HFFc6 (cell line): ENCODE measurements around the gene EPC1. TPM values are rescaled to one million over a fixed set of nuclear protein-coding genes. Genes with fewer than 3 reads are reported as not detected.
A peak's percentile ranks its signal among the peaks of the same experiment; 100 is the strongest.

Source experiments
- DNase-seq: peaks from one replicate; pipeline ENCODE4 v3.0.0-alpha.2; 2018
- H3K27ac Mint-ChIP-seq: 2 replicates; pipeline ENCODE4 v1.8.0; 2020; ENCODE audit warnings: mild to moderate bottlenecking, mixed read lengths
- H3K27me3 Mint-ChIP-seq: 2 replicates; pipeline ENCODE4 v1.8.0; 2021; ENCODE audit warnings: mild to moderate bottlenecking, moderate library complexity, mixed read lengths; ENCODE audit not compliant: insufficient read depth
- H3K36me3 Mint-ChIP-seq: 2 replicates; pipeline ENCODE4 v1.8.0; 2021; ENCODE audit warnings: low read depth, mixed read lengths
- H3K4me1 Mint-ChIP-seq: 2 replicates; pipeline ENCODE4 v1.8.0; 2020; ENCODE audit warnings: low read depth, mixed read lengths
- H3K4me3 Mint-ChIP-seq: 2 replicates; pipeline ENCODE4 v1.8.0; 2020; ENCODE audit warnings: mild to moderate bottlenecking, moderate library complexity, mixed read lengths
- H3K9me3 Mint-ChIP-seq: 2 replicates; pipeline ENCODE4 v1.8.0; 2020; ENCODE audit warnings: mild to moderate bottlenecking, mixed read lengths
- total RNA-seq, 6 experiments: library from RNA; stranded (reverse); fragmentation: NEBNext Ultra II Directional; extraction: Animal tissue kit (Norgen Biotek cat#: 25700); gene quantifications; 2 replicates in 1 of 6; 3 replicates in 5 of 6; pipeline ENCODE4 v1.2.3, GENCODE V29; 2021
- TF ChIP-seq, protein P1 (sequence below): fragments of 200-600 bp; sonication (generic); IDR thresholded peaks from 2 replicates; pipeline ENCODE4 v1.5.0; 2021; ENCODE audit warnings: antibody characterized with exemption, mild to moderate bottlenecking

EPC1 gene
- total RNA-seq, 6 experiments from 2014 or later = 16.5 to 19.3 (median 17.5) TPM

DNA sequence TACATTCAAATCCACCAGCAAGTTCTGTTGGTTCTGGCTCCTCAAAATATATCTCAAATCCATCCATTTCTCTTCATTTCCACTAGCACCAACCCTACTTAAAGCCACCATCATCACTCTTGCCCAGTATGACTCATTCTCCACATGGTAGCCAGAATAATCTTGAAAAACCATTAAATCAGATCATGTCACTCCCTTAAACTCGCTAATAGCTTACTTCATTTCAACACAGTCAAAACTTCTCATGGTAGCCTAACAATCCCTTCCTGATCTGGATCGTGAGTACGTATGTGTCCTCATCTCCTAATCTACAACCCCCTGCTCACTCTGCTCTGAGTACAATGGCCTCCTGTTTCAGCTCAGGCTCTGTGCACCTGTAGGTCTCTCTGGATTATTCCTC lies 8.7 kb downstream of the EPC1 start:
- Mint-ChIP-seq H3K27me3 (peaks cover 5% of the 10 kb centered on the region; the same call in 1 of the 2 replicates), H3K4me1 (peaks cover 69% of the 10 kb centered on the region), H3K9me3 (no peaks in the 10 kb centered on the region), H3K27ac (no peak overlapping the region; the same call in none of the 2 replicates), H3K4me3 (no peak overlapping the region), H3K36me3 (peaks cover 19% of the 10 kb centered on the region)
- TF ChIP-seq, protein P1, sequence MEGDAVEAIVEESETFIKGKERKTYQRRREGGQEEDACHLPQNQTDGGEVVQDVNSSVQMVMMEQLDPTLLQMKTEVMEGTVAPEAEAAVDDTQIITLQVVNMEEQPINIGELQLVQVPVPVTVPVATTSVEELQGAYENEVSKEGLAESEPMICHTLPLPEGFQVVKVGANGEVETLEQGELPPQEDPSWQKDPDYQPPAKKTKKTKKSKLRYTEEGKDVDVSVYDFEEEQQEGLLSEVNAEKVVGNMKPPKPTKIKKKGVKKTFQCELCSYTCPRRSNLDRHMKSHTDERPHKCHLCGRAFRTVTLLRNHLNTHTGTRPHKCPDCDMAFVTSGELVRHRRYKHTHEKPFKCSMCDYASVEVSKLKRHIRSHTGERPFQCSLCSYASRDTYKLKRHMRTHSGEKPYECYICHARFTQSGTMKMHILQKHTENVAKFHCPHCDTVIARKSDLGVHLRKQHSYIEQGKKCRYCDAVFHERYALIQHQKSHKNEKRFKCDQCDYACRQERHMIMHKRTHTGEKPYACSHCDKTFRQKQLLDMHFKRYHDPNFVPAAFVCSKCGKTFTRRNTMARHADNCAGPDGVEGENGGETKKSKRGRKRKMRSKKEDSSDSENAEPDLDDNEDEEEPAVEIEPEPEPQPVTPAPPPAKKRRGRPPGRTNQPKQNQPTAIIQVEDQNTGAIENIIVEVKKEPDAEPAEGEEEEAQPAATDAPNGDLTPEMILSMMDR = no peak
- no peak for DNase-seq

DNA sequence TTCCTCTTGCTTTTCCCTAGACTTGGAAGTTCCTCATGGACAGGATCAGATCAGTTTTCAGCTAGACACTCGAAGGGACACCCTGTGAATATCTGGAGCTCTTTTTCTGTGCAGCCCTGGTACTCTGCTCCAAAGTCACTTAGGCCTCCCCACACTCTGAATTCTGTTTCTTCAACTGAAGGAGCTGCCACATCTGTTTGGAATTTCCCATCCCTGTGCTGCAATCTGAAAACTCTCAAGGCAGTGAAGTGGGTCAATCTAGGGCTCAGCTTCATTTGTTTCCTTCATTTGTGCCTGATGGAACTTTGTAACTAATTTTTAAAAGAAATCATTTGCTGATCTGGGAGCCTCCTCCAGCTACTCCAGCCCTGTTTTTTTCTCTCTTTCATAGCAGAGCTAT lies 9.6 kb downstream of the EPC1 start:
- DNase-seq = no peak
- Mint-ChIP-seq H3K27me3 (peaks cover 5% of the 10 kb centered on the region; the same call in 1 of the 2 replicates), H3K27ac (no peak overlapping the region), H3K36me3 (peaks cover 19% of the 10 kb centered on the region), H3K9me3 (no peaks in the 10 kb centered on the region), H3K4me1 (peaks cover 75% of the 10 kb centered on the region), H3K4me3 (no peak overlapping the region)
- TF ChIP-seq, protein P1 = no peak

DNA sequence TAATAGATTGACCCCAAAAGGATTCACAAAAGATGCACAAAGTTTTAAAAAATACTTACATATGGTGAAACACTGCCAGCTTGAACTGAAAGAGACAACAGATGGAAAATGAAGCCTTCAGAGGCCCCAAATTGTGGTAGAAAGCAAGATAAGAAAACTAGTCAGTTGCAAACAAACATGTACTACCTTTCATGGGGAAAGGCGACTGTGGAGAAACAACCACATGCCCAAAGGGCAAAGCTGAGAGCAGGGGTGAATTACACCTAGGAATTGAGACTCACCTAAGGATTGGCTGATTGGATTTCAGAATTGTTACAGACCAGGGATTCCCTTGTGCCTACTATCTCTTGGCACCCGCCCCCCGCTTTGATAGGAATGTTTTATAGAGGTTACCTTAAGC lies 13.1 kb downstream of the EPC1 start:
- TF ChIP-seq, protein P1 = no peak
- Mint-ChIP-seq H3K4me1 (peaks cover 76% of the 10 kb centered on the region), H3K9me3 (no peaks in the 10 kb centered on the region), H3K27ac (no peak overlapping the region), H3K36me3 (peaks cover 16% of the 10 kb centered on the region), H3K4me3 (no peak overlapping the region), H3K27me3 (peaks cover 5% of the 10 kb centered on the region; the same call in 1 of the 2 replicates)
- DNase-seq = no peak

DNA sequence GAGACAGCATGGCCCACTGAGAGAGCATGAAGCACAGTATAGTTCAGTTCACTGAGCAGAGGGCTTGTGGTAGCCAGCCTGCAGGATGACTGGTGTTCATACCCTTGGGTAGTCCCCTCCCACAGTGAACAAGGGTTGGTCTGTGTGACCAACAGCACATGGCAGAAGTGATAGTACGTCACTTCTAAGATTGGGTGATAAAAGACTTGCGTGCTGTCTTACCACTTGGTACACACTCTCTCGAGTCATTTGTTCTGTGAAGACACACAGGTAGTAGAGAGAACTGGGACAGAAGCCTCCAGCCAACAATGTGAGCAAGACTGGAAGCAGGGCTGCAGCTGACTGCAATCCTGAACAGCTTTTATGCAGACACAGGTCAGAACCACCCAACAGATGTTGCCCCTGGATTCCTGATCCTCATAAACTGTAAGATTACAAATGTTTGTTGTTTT lies 14.6 kb downstream of the EPC1 start:
- Mint-ChIP-seq H3K9me3 (no peaks in the 10 kb centered on the region), H3K4me1 (peaks cover 76% of the 10 kb centered on the region), H3K36me3 (peaks cover 5% of the 10 kb centered on the region), H3K4me3 (no peak overlapping the region), H3K27ac (peak overlapping the region; percentile 28; the same call in 1 of the 2 replicates), H3K27me3 (peaks cover 3% of the 10 kb centered on the region; the same call in 1 of the 2 replicates)
- TF ChIP-seq, protein P1 = no peak
- DNase-seq = peak; percentile 49

DNA sequence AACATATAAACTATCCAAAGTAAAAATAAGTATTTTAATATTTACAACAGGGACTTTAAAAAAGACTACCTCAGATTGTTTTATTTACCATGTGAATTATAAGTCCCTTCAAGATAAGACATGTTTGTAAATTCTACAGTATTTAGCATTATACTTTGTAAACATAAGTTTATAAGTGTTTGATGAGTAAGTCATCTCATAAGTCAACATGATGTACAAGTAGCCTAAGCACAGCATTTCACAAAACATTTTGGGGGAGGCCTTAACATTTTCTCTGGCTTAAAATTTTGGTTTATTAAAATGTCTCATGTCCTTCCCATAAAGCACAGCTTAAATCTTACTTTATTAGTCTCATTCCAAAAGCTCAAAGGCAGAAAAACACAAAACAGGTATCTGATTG lies 15.4 kb downstream of the EPC1 start:
- H3K27me3 Mint-ChIP-seq = peaks cover 3% of the 10 kb centered on the region; the same call in 1 of the 2 replicates
- no peak overlapping the region for H3K27ac Mint-ChIP-seq
- peaks cover 4% of the 10 kb centered on the region for H3K36me3 Mint-ChIP-seq
- H3K9me3 Mint-ChIP-seq = no peaks in the 10 kb centered on the region
- DNase-seq = no peak
- H3K4me3 Mint-ChIP-seq = no peak overlapping the region
- TF ChIP-seq, protein P1 = no peak
- peaks cover 77% of the 10 kb centered on the region for H3K4me1 Mint-ChIP-seq
